C4-2B (cell line): ENCODE data around the gene RING1.

Experiments
- H3K27ac ChIP-seq: fragments of 450-650 bp; 2 replicates; pipeline ENCODE4 v1.5.1; 2017
- CTCF ChIP-seq: fragments of 450-650 bp; conservative IDR thresholded peaks from 2 replicates; pipeline ENCODE4 v1.5.1; 2017; ENCODE audit warnings: mild to moderate bottlenecking
- ZFX ChIP-seq: fragments of 450-650 bp; IDR thresholded peaks from 2 replicates; pipeline ENCODE4 v1.6.1; 2017

Gene RING1

GRCh38 chr6:33195304-33196165 is 12.8 kb upstream of the RING1 start:
- no peak overlapping the region for H3K27ac ChIP-seq
- TF ChIP-seq CTCF = no peak
- no peak for TF ChIP-seq ZFX

GRCh38 chr6:33197431-33198048 is 10.8 kb upstream of the RING1 start:
- TF ChIP-seq ZFX = no peak
- peak; percentile 81 for TF ChIP-seq CTCF
- no peak overlapping the region for H3K27ac ChIP-seq

- TF ChIP-seq CTCF (no peak), ZFX (no peak)
- H3K27ac ChIP-seq = no peak overlapping the region
Measured at GRCh38 chr6:33198159-33198852, 10.0 kb upstream of the RING1 start.

- H3K27ac ChIP-seq = peak overlapping the region; percentile 94; the same call in 1 of the 2 replicates
- TF ChIP-seq ZFX (no peak), CTCF (no peak)
Measured at GRCh38 chr6:33198853-33199436, 9.4 kb upstream of the RING1 start.

GRCh38 chr6:33199687-33200218 is 8.5 kb upstream of the RING1 start:
- H3K27ac ChIP-seq = peak overlapping the region; percentile 94
- TF ChIP-seq CTCF (no peak), ZFX (peak; percentile 28; the same call in 1 of the 2 replicates)

GRCh38 chr6:33200219-33201146 is 7.8 kb upstream of the RING1 start, which contains the start of the genes RXRB and SLC39A7:
Gene RXRB, minus strand, starts transcription at chr6:33200665. Its CDS starts 189 bp downstream, at chr6:33200476.
Gene SLC39A7, plus strand, starts transcription at chr6:33200867. Its CDS starts 379 bp downstream, at chr6:33201246.
- peak within 1 kb of the TSS; percentile 94 for H3K27ac ChIP-seq
- no peak for TF ChIP-seq CTCF
- TF ChIP-seq ZFX = no peak
